K562 (cell line): Measurements from ENCODE around the gene NRSN2. TPM values are rescaled to one million over a fixed set of nuclear protein-coding genes. Genes with fewer than 3 reads are reported as not detected.
A peak's percentile ranks its signal among the peaks of the same experiment; 100 is the strongest.

Experiments
- ARID2 ChIP-seq: fragments of 450-650 bp; IDR thresholded peaks from 2 replicates; pipeline ENCODE4 v1.6.1; 2017; ENCODE audit warnings: antibody characterized with exemption, mild to moderate bottlenecking
- ATF7 ChIP-seq: fragments of 450-650 bp; IDR thresholded peaks from 2 replicates; pipeline ENCODE4 v1.7.1; 2014; ENCODE audit warnings: mild to moderate bottlenecking, moderate library complexity
- CC2D1A ChIP-seq: fragments of 450-650 bp; IDR thresholded peaks from 2 replicates; pipeline ENCODE4 v1.6.1; 2017; ENCODE audit warnings: mild to moderate bottlenecking
- CREB5 ChIP-seq: fragments of 250-450 bp; sonication (Bioruptor Pico); IDR thresholded peaks from 2 replicates; pipeline ENCODE4 v1.5.0; 2020; ENCODE audit warnings: mild to moderate bottlenecking
- E2F6 ChIP-seq, 2 experiments: IDR thresholded peaks; 2 replicates each; pipeline ENCODE4 v1.6.1; 2011; ENCODE audit warnings: borderline replicate concordance in 1 of 2, control low read depth in 1 of 2, low read depth in 1 of 2, low read length in 1 of 2, mild to moderate bottlenecking in 1 of 2, mixed read lengths in 1 of 2, moderate library complexity in 1 of 2; ENCODE audit not compliant: insufficient read depth in 1 of 2, insufficient read length in 1 of 2, poor library complexity in 1 of 2, severe bottlenecking in 1 of 2; ENCODE audit errors: extremely low read depth in 1 of 2
- FOXJ2 ChIP-seq: fragments of 200-800 bp; sonication (Bioruptor generic); IDR thresholded peaks from 2 replicates; pipeline ENCODE4 v1.6.1; 2016; ENCODE audit warnings: missing genetic modification characterization, missing compliant biosample characterization
- HMGXB4 ChIP-seq: sonication (generic); formaldehyde crosslinking; IDR thresholded peaks from 2 replicates; pipeline ENCODE4 v1.8.1; 2023; ENCODE audit warnings: mild to moderate bottlenecking, missing genetic modification reagents
- MTA3 ChIP-seq: fragments of 450-650 bp; formaldehyde crosslinking; IDR thresholded peaks from 2 replicates; pipeline ENCODE4 v1.6.1; 2017; ENCODE audit warnings: mild to moderate bottlenecking, borderline replicate concordance
- NCOA2 ChIP-seq, 2 experiments: fragments of 450-650 bp; IDR thresholded peaks; 2 replicates each; pipeline ENCODE4 v1.6.1; 2018; ENCODE audit warnings: mild to moderate bottlenecking in 2 of 2, moderate library complexity in 1 of 2; ENCODE audit not compliant: partially characterized antibody in 2 of 2
- POLR2G ChIP-seq: fragments of 200-400 bp; formaldehyde crosslinking; IDR thresholded peaks from 2 replicates; pipeline ENCODE4 v1.6.1; 2017; ENCODE audit warnings: low read depth, mild to moderate bottlenecking, antibody characterized with exemption, low read length, moderate library complexity
- RAD21 ChIP-seq, 2 experiments: fragments of 250-450 bp in 1 of 2; fragments of 450-650 bp in 1 of 2; sonication (Bioruptor Pico) in 1 of 2; formaldehyde crosslinking in 1 of 2; IDR thresholded peaks in 1 of 2; conservative IDR thresholded peaks in 1 of 2; 2 replicates each; pipeline versions ENCODE4 v1.4.0 to v1.8.0; 2020 to 2022; ENCODE audit warnings: mild to moderate bottlenecking in 2 of 2, moderate library complexity in 1 of 2
- RBFOX2 ChIP-seq: fragments of 200-400 bp; formaldehyde crosslinking; IDR thresholded peaks from 2 replicates; pipeline ENCODE4 v1.6.1; 2017; ENCODE audit warnings: low read depth, mild to moderate bottlenecking, low read length, moderate library complexity
- RNF219 ChIP-seq: fragments of 250-450 bp; sonication (Bioruptor Pico); IDR thresholded peaks from 2 replicates; pipeline ENCODE4 v1.5.0; 2022; ENCODE audit warnings: mild to moderate bottlenecking
- SIN3A ChIP-seq, 2 experiments: fragments of 150-350 bp in 1 of 2; IDR thresholded peaks; 2 replicates each; pipeline ENCODE4 v1.6.1; 2011 to 2016; ENCODE audit warnings: borderline replicate concordance in 2 of 2, low read depth in 2 of 2, low read length in 2 of 2, mild to moderate bottlenecking in 2 of 2, moderate library complexity in 2 of 2; ENCODE audit not compliant: control insufficient read depth in 1 of 2
- STAT5B ChIP-seq: fragments of 250-450 bp; sonication (Bioruptor Pico); IDR thresholded peaks from 2 replicates; pipeline ENCODE4 v1.8.0; 2021; ENCODE audit warnings: mild to moderate bottlenecking, inconsistent platforms
- USF1 ChIP-seq: sonication (generic); formaldehyde crosslinking; IDR thresholded peaks from 2 replicates; pipeline ENCODE4 v1.9.0; 2022; ENCODE audit warnings: mild to moderate bottlenecking, missing genetic modification reagents
- ZC3H11A ChIP-seq: IDR thresholded peaks from 2 replicates; pipeline ENCODE4 v1.6.1; 2012; ENCODE audit warnings: low read depth, low read length, improper control_type of control experiment
- ZNF408 ChIP-seq: fragments of 250-450 bp; sonication (Bioruptor Pico); IDR thresholded peaks from 2 replicates; pipeline ENCODE4 v1.4.0; 2020; ENCODE audit warnings: low read depth, mild to moderate bottlenecking, moderate library complexity
- ZNF778 ChIP-seq: fragments of 450-650 bp; formaldehyde crosslinking; IDR thresholded peaks from 2 replicates; pipeline ENCODE4 v1.4.0; 2020; ENCODE audit warnings: mild to moderate bottlenecking, moderate library complexity
- polyA plus RNA-seq, 8 experiments: library from polyadenylated mRNA; depleted of rRNA in 4 of 8; stranded (reverse) in 5 of 8; unstranded in 3 of 8; fragments of >200 nt; fragmentation: Nextera tagmentation in 2 of 8; fragmentation: Illumina TruSeq in 1 of 8; extraction: Ambion mirVana in 2 of 8; extraction: Trizol in 1 of 8; gene quantifications; 2 replicates each; pipeline versions ENCODE4 v1.2.1 to v1.2.3, GENCODE V29; 2011 to 2014; ENCODE audit warnings: inconsistent platforms in 1 of 8, missing spikeins in 1 of 8
- total RNA-seq, 7 experiments: library from RNA; depleted of rRNA in 6 of 7; stranded (reverse); fragments of >200 nt in 6 of 7; fragmentation: Illumina TruSeq in 2 of 7; extraction: Trizol in 2 of 7; gene quantifications; 2 replicates each; pipeline versions ENCODE4 v1.2.1 to v1.2.3, GENCODE V29; 2011 to 2021; ENCODE audit warnings: low replicate concordance in 1 of 7

Gene NRSN2
- total and polyA plus RNA-seq, 9 of the 15 experiments (the other 6 are each of a cell fraction or from before 2014, with no cell fraction given): 7.5 to 29.7 (median 11.1) TPM

- TF ChIP-seq CREB5 (CRISPR knock-in tag) (no peak), CC2D1A (no peak), ATF7 (peak; percentile 40; the same call in 1 of the 2 replicates), ZC3H11A (no peak), HMGXB4 (no peak), ZNF408 (CRISPR knock-in tag) (no peak), RBFOX2 (peak; percentile 76), SIN3A (IDR thresholded peaks at IDR 0.05; ENCODE audit: borderline replicate concordance in 2 of 2, control insufficient read depth in 1 of 2, low read depth in 2 of 2, low read length in 2 of 2) (peak in 1 of 2 experiments; percentile 16; a peak in 1 of 4 replicates), ARID2 (no peak), STAT5B (CRISPR knock-in tag) (no peak), POLR2G (peak; percentile 82), RNF219 (CRISPR knock-in tag) (no peak), RAD21 (CRISPR knock-in tag; conservative IDR thresholded peaks at IDR 0.05 in 1 of 2, IDR thresholded peaks at IDR 0.05 in 1 of 2) (no peak), NCOA2 (IDR thresholded peaks at IDR 0.05; ENCODE audit: partially characterized antibody in 2 of 2) (no peak), FOXJ2 (tag) (0 out of 2 replicates have a peak, but pooled peaks have one; percentile 49), E2F6 (IDR thresholded peaks at IDR 0.05; ENCODE audit: borderline replicate concordance in 1 of 2, extremely low read depth in 1 of 2, insufficient read depth in 1 of 2, insufficient read length in 1 of 2, low read depth in 1 of 2, low read length in 1 of 2, poor library complexity in 1 of 2, severe bottlenecking in 1 of 2) (peak in 1 of 2 experiments; percentile 24), MTA3 (no peak), ZNF778 (CRISPR knock-in tag) (no peak), USF1 (CRISPR knock-in tag) (no peak)
These were observed 21.6 kb upstream of the NRSN2 start, which contains the start of gene SOX12 (continued) for GRCh38 chr20:325045-325888.
